Suprapubic skin (tissue), 4 donors: Measurements from ENCODE around the gene CAMTA1. TPM values are rescaled to one million over a fixed set of nuclear protein-coding genes. Genes with fewer than 3 reads are reported as not detected.

Experiments used
- DNase-seq, 2 donors: peaks; one replicate each; pipeline ENCODE4 v3.0.0-alpha.2; 2019; ENCODE audit warnings: low spot score in 2 of 2
- H3K27ac ChIP-seq: fragments of 200-600 bp; sonication (generic); one replicate; pipeline ENCODE4 v1.5.1; 2019
- H3K27me3 ChIP-seq: fragments of 200-600 bp; sonication (generic); one replicate; pipeline ENCODE4 v1.5.1; 2019
- H3K36me3 ChIP-seq: fragments of 200-600 bp; sonication (generic); one replicate; pipeline ENCODE4 v1.5.1; 2019
- H3K4me1 ChIP-seq: fragments of 200-600 bp; sonication (generic); one replicate; pipeline ENCODE4 v1.5.1; 2019
- H3K4me3 ChIP-seq: fragments of 200-600 bp; sonication (generic); one replicate; pipeline ENCODE4 v1.5.1; 2019; ENCODE audit warnings: mild to moderate bottlenecking
- H3K9me3 ChIP-seq: fragments of 200-600 bp; sonication (generic); one replicate; pipeline ENCODE4 v1.5.1; 2019
- EP300 ChIP-seq: sonication (generic); formaldehyde crosslinking; IDR thresholded peaks from one replicate; pipeline ENCODE4 v1.6.1; 2017; ENCODE audit warnings: antibody characterized with exemption
- POLR2A ChIP-seq, 2 donors: fragments of 450-650 bp; IDR thresholded peaks; one replicate each; pipeline ENCODE4 v1.6.1; 2017; ENCODE audit warnings: antibody characterized with exemption in 2 of 2, mild to moderate bottlenecking in 2 of 2, moderate library complexity in 2 of 2
- POLR2AphosphoS5 ChIP-seq, 3 donors: sonication (generic); formaldehyde crosslinking; IDR thresholded peaks; one replicate each; pipeline ENCODE4 v1.6.1; 2017; ENCODE audit warnings: antibody characterized with exemption in 3 of 3
- WGBS: methylation state at CpG from one replicate; pipeline ENCODE4 v1.1.5; 2018; 5-methylcytosine and 5-hydroxymethylcytosine counted together
- total RNA-seq, 4 donors: library from RNA; depleted of rRNA; stranded (reverse); fragments of >200 nt; gene quantifications; one replicate each; pipeline ENCODE4 v1.1.0, GENCODE V29; 2016
- TF ChIP-seq, protein P1 (sequence below), 2 donors: fragments of 200-600 bp in 1 of 2; fragments of 450-650 bp in 1 of 2; sonication (generic) in 1 of 2; IDR thresholded peaks; one replicate each; pipeline ENCODE4 v1.5.1; 2016 to 2019; ENCODE audit warnings: antibody characterized with exemption in 2 of 2, mild to moderate bottlenecking in 1 of 2, moderate library complexity in 1 of 2

The CAMTA1 gene
- total RNA-seq, 4 donors from 2014 or later: 40.4 to 54.1 (median 46.6) TPM

DNA sequence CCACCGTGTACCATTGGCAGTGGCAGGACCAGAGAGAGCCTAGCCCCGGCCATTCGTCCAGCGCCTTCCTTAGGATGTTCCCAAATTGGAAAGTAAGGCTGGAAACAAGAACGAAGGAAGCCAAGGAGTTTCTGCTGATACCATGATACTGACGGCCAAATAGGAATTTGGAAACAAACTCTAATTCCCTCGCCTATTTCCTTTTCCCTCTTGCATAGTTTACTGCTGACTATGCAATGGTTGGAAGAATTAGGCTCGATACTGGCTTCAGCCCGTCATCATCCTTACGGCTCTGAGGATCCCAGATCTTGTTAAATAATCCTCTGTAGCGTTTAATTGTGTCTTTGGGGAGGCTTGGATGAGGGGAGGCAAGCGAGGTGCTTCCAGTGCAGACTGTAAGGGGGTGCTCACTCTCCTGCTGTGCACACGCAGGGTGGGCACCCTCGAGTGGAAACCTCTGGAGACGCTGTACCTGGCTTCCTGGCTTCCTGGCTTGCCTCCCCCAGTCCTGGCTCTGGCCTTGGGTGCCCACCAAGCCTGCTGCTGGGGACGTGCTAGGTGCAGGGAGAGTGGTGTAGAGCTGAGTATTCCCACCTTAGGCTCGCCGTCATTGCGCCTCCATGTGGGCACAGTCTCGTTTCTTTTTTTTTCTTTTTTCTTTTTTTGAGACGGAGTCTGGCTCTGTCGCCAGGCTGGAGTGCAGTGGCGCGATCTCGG lies 27.4 kb upstream of the CAMTA1 start:
- Histone ChIP-seq H3K9me3 (no peaks in the 10 kb centered on the region), H3K4me3 (no peak overlapping the region)

DNA sequence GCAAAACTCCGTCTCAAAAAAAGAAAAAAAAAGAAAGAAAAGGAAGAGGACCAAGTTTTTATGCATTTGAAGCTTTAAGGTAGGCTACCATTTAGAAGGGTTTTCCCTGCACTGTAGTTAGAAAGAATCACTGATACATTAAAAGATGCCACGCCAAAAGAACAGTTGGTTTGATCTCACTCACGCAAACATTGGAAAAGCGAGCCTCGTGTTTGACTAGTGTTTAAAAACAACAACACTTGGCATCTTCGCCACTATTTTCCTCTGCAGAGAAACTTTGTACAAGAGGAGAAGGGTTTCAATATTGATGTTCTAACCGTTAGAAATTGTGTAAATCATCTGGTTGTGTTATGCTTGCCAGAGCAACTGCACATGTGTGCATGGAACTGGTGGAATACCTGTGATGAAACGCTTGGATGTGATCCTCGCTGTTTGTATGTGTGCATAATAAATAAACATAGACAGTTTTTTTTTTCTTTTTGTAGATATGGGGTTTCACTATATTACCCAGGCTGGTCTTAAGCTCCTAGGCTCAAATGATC lies 24.0 kb upstream of the CAMTA1 start:
- no peaks in the 10 kb centered on the region for H3K36me3 ChIP-seq
- H3K4me1 ChIP-seq: peaks cover 14% of the 10 kb centered on the region
- H3K4me3 ChIP-seq: no peak overlapping the region
- no peaks in the 10 kb centered on the region for H3K9me3 ChIP-seq
- no peak for DNase-seq
- no peak for TF ChIP-seq POLR2AphosphoS5 (IDR thresholded peaks at IDR 0.05)
- no peak for TF ChIP-seq EP300
- no peak for TF ChIP-seq POLR2A (IDR thresholded peaks at IDR 0.05)
- TF ChIP-seq, protein P1, sequence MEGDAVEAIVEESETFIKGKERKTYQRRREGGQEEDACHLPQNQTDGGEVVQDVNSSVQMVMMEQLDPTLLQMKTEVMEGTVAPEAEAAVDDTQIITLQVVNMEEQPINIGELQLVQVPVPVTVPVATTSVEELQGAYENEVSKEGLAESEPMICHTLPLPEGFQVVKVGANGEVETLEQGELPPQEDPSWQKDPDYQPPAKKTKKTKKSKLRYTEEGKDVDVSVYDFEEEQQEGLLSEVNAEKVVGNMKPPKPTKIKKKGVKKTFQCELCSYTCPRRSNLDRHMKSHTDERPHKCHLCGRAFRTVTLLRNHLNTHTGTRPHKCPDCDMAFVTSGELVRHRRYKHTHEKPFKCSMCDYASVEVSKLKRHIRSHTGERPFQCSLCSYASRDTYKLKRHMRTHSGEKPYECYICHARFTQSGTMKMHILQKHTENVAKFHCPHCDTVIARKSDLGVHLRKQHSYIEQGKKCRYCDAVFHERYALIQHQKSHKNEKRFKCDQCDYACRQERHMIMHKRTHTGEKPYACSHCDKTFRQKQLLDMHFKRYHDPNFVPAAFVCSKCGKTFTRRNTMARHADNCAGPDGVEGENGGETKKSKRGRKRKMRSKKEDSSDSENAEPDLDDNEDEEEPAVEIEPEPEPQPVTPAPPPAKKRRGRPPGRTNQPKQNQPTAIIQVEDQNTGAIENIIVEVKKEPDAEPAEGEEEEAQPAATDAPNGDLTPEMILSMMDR (IDR thresholded peaks at IDR 0.05): no peak
- 84% methylated on average over 9 of the region's 9 CpGs for WGBS
- no peaks in the 10 kb centered on the region for H3K27me3 ChIP-seq
- no peak overlapping the region for H3K27ac ChIP-seq

More for the DNA sequence above, 27.4 kb upstream of the CAMTA1 start:
- WGBS: 57% methylated on average over 25 of the region's 25 CpGs
- no peak for DNase-seq
- Histone ChIP-seq H3K27me3 (no peaks in the 10 kb centered on the region), H3K27ac (no peak overlapping the region), H3K36me3 (no peaks in the 10 kb centered on the region), H3K4me1 (peaks cover 18% of the 10 kb centered on the region)
- TF ChIP-seq, protein P1 (IDR thresholded peaks at IDR 0.05): no peak
- TF ChIP-seq POLR2A (IDR thresholded peaks at IDR 0.05) (no peak), EP300 (no peak), POLR2AphosphoS5 (IDR thresholded peaks at IDR 0.05) (no peak)

DNA sequence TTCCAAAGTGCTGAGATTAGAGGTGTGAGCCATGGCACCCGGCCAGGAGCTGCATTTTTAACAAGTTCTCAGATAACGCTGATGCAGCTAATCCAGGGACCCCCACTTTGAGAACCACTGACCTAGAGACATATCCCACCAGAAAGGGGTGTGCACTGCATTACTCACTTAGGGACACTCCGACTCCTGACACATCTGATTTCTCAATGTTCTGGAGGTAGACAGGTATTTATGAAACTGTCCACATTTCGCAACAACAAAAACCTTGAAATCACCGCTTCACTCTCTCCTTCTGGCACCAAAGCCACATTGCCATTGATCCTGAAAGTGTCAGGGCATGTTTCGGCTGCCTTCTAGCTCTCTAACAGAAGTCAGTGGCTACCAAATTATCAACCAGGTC lies 23.2 kb upstream of the CAMTA1 start:
- no peaks in the 10 kb centered on the region for H3K9me3 ChIP-seq
- no peaks in the 10 kb centered on the region for H3K36me3 ChIP-seq
- WGBS: 64% methylated on average over 6 of the region's 6 CpGs
- no peak for DNase-seq
- H3K27me3 ChIP-seq: no peaks in the 10 kb centered on the region
- no peak overlapping the region for H3K4me3 ChIP-seq
- H3K27ac ChIP-seq: no peak overlapping the region
- TF ChIP-seq EP300 (no peak), POLR2A (IDR thresholded peaks at IDR 0.05) (no peak), POLR2AphosphoS5 (IDR thresholded peaks at IDR 0.05) (no peak)
- TF ChIP-seq, protein P1 (IDR thresholded peaks at IDR 0.05): no peak
- H3K4me1 ChIP-seq: peaks cover 14% of the 10 kb centered on the region

DNA sequence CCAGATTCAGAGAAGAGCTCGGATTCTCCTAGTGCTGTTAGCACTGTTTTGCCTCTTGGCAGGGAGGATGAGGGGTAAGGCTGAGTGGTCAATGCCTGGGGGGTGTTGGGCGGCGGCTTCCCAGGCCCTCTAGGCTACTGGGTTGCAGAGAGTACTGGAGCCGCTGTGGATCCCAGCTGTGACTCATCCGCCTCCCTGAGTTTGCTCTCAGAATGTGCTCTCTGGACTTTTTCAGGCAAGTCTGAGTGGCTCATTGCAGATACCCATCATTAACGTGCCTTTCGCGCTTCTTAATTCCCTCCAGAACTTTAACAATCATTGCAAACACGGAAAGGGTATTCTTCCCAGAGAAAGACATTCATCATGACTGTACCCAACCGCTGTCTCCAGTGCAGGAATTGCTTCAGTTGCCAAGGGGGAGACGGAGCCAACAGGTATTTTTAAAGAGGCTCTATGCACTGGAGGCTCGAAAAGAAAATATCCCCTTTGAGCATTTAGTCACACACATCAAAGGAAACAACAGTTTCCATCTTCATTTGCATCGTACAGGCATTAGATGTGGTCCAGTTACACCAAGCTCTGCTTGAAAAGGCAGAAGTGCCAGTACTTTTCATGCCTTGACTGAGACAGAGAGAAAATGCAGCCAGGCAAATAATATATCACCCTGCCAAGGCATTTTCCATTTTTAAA lies 14.4 kb upstream of the CAMTA1 start:
- DNase-seq: no peak
- Histone ChIP-seq H3K4me3 (no peak overlapping the region), H3K27me3 (no peaks in the 10 kb centered on the region), H3K4me1 (peaks cover 16% of the 10 kb centered on the region), H3K9me3 (no peaks in the 10 kb centered on the region), H3K36me3 (no peaks in the 10 kb centered on the region), H3K27ac (no peak overlapping the region)
- WGBS: 27% methylated on average over 13 of the region's 13 CpGs
- no peak for TF ChIP-seq POLR2AphosphoS5 (IDR thresholded peaks at IDR 0.05)
- TF ChIP-seq POLR2A (IDR thresholded peaks at IDR 0.05): no peak
- TF ChIP-seq, protein P1 (IDR thresholded peaks at IDR 0.05): no peak

DNA sequence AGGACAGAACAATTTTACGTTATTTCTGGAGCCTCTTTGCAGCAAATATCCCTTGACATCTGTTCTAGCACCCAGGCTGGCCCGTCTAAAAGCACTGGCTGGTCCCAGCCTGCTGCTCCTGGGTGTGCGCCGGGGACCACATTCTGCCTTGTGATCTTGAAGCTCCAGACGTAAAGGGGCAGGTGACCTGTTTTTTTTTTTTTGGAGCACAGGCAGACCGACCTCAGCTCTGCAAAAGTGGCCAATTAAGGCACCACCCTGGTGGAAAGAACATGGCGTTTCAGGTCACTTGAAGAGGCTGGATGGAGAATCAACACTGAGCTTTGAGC lies 13.8 kb upstream of the CAMTA1 start:
- TF ChIP-seq POLR2A (IDR thresholded peaks at IDR 0.05): no peak
- TF ChIP-seq EP300: no peak
- no peak for TF ChIP-seq POLR2AphosphoS5 (IDR thresholded peaks at IDR 0.05)
- TF ChIP-seq, protein P1 (IDR thresholded peaks at IDR 0.05): no peak
- 55% methylated on average over 7 of the region's 7 CpGs for WGBS
- Histone ChIP-seq H3K9me3 (no peaks in the 10 kb centered on the region), H3K4me1 (peaks cover 16% of the 10 kb centered on the region), H3K27me3 (no peaks in the 10 kb centered on the region), H3K4me3 (no peak overlapping the region), H3K27ac (no peak overlapping the region), H3K36me3 (no peaks in the 10 kb centered on the region)
- no peak for DNase-seq
